WTC11 (cell line): ENCODE measurements around the gene ENO2. TPM values are rescaled to one million over a fixed set of nuclear protein-coding genes. Genes with fewer than 3 reads are reported as not detected.

Experiments
- ATAC-seq: fragments of 200-7000 bp; cut with Tn5 transposase; 2 replicates; pipeline ENCODE4 v1.10.0; 2021; ENCODE audit warnings: mild to moderate bottlenecking, moderate library complexity
- CTCF ChIA-PET: fragments of 300-600 bp; sonication (Branson Sonifier 250); formaldehyde crosslinking; loops from one replicate; lab custom pipeline; 2021; ENCODE audit warnings: antibody characterized with exemption; lab: Charles Lee
- POLR2A ChIA-PET: fragments of 350-600 bp; sonication (Branson Sonifier 250); formaldehyde crosslinking; loops from one replicate; lab custom pipeline; 2021; ENCODE audit warnings: antibody characterized with exemption; lab: Charles Lee
- DNase-seq: peaks from one replicate; pipeline ENCODE4 v3.0.0; 2021; ENCODE audit warnings: low spot score
- H3K27ac Mint-ChIP-seq: 2 replicates; pipeline ENCODE4 v1.8.0; 2021; ENCODE audit warnings: mixed read lengths
- H3K27me3 Mint-ChIP-seq: 2 replicates; pipeline ENCODE4 v1.8.0; 2021; ENCODE audit warnings: low read depth, mild to moderate bottlenecking, moderate library complexity, mixed read lengths
- H3K36me3 Mint-ChIP-seq: 2 replicates; pipeline ENCODE4 v1.8.0; 2021; ENCODE audit warnings: mixed read lengths
- H3K4me1 Mint-ChIP-seq: 2 replicates; pipeline ENCODE4 v1.8.0; 2022; ENCODE audit warnings: mixed read lengths
- H3K4me3 Mint-ChIP-seq: 2 replicates; pipeline ENCODE4 v1.8.0; 2021; ENCODE audit warnings: mild to moderate bottlenecking, moderate library complexity, mixed read lengths
- H3K9me3 Mint-ChIP-seq: 2 replicates; pipeline ENCODE4 v1.8.0; 2021; ENCODE audit warnings: mixed read lengths
- CREB1 ChIP-seq: sonication (generic); formaldehyde crosslinking; IDR thresholded peaks from 2 replicates; pipeline ENCODE4 v1.8.0; 2023; ENCODE audit warnings: mild to moderate bottlenecking, missing genetic modification reagents
- CREM ChIP-seq: sonication (generic); formaldehyde crosslinking; IDR thresholded peaks from 2 replicates; pipeline ENCODE4 v1.8.1; 2022; ENCODE audit warnings: mild to moderate bottlenecking, missing genetic modification reagents, moderate library complexity
- FOXJ3 ChIP-seq: sonication (generic); formaldehyde crosslinking; IDR thresholded peaks from 2 replicates; pipeline ENCODE4 v1.9.0; 2021; ENCODE audit warnings: missing genetic modification reagents, mild to moderate bottlenecking, borderline replicate concordance
- FOXP1 ChIP-seq: sonication (generic); formaldehyde crosslinking; IDR thresholded peaks from 2 replicates; pipeline ENCODE4 v1.8.0; 2022; ENCODE audit warnings: missing genetic modification reagents, mild to moderate bottlenecking, moderate library complexity, borderline replicate concordance
- GABPB1 ChIP-seq: sonication (generic); formaldehyde crosslinking; IDR thresholded peaks from 2 replicates; pipeline ENCODE4 v1.8.1; 2023; ENCODE audit warnings: mild to moderate bottlenecking, missing genetic modification reagents
- GTF2I ChIP-seq: fragments of 250-450 bp; sonication (Bioruptor Pico); conservative IDR thresholded peaks from 2 replicates; pipeline ENCODE4 v1.4.0; 2021; ENCODE audit warnings: mild to moderate bottlenecking
- MXD4 ChIP-seq: fragments of 250-450 bp; sonication (Bioruptor Pico); IDR thresholded peaks from 2 replicates; pipeline ENCODE4 v1.8.0; 2021; ENCODE audit warnings: mild to moderate bottlenecking, moderate library complexity, borderline replicate concordance
- MYBL2 ChIP-seq: sonication (generic); formaldehyde crosslinking; IDR thresholded peaks from 2 replicates; pipeline ENCODE4 v1.8.1; 2023; ENCODE audit warnings: mild to moderate bottlenecking, moderate library complexity, missing genetic modification reagents
- NR2C2 ChIP-seq: sonication (generic); formaldehyde crosslinking; IDR thresholded peaks from 2 replicates; pipeline ENCODE4 v1.8.0; 2022; ENCODE audit warnings: mild to moderate bottlenecking, missing genetic modification reagents
- SP1 ChIP-seq: sonication (generic); formaldehyde crosslinking; conservative IDR thresholded peaks from 2 replicates; pipeline ENCODE4 v1.8.1; 2022; ENCODE audit warnings: missing genetic modification reagents
- TEAD4 ChIP-seq: sonication (generic); formaldehyde crosslinking; IDR thresholded peaks from 2 replicates; pipeline ENCODE4 v1.8.0; 2022; ENCODE audit warnings: mild to moderate bottlenecking, missing genetic modification reagents
- ZNF263 ChIP-seq: sonication (generic); formaldehyde crosslinking; IDR thresholded peaks from 2 replicates; pipeline ENCODE4 v1.8.1; 2022; ENCODE audit warnings: low read depth, mild to moderate bottlenecking, moderate library complexity, missing genetic modification reagents
- ZNF423 ChIP-seq: fragments of 250-450 bp; sonication (Bioruptor Pico); IDR thresholded peaks from 2 replicates; pipeline ENCODE4 v2.1.2; 2022; ENCODE audit warnings: mild to moderate bottlenecking, moderate library complexity
- total RNA-seq: library from RNA; stranded (reverse); gene quantifications from 3 replicates; pipeline ENCODE4 v1.2.3, GENCODE V29; 2021
- TF ChIP-seq, protein P1 (sequence below): sonication (generic); formaldehyde crosslinking; IDR thresholded peaks from 2 replicates; pipeline ENCODE4 v1.8.1; 2022; ENCODE audit warnings: mild to moderate bottlenecking, moderate library complexity, missing genetic modification reagents
- TF ChIP-seq, protein P2 (sequence below): sonication (generic); formaldehyde crosslinking; IDR thresholded peaks from 2 replicates; pipeline ENCODE4 v1.8.0; 2023; ENCODE audit warnings: mild to moderate bottlenecking, missing genetic modification reagents
- TF ChIP-seq, protein P3 (sequence below): sonication (generic); formaldehyde crosslinking; IDR thresholded peaks from 2 replicates; pipeline ENCODE4 v1.8.1; 2023; ENCODE audit warnings: mild to moderate bottlenecking, missing genetic modification reagents, moderate library complexity
- TF ChIP-seq, protein P4 (sequence below): sonication (generic); formaldehyde crosslinking; conservative IDR thresholded peaks from 2 replicates; pipeline ENCODE4 v1.8.1; 2022; ENCODE audit warnings: mild to moderate bottlenecking, missing genetic modification reagents
- TF ChIP-seq, protein P5 (sequence below): sonication (generic); formaldehyde crosslinking; IDR thresholded peaks from 2 replicates; pipeline ENCODE4 v1.8.1; 2023; ENCODE audit warnings: mild to moderate bottlenecking, missing genetic modification reagents
- TF ChIP-seq, protein P6 (sequence below): sonication (generic); formaldehyde crosslinking; IDR thresholded peaks from 2 replicates; pipeline ENCODE4 v1.8.0; 2022; ENCODE audit warnings: mild to moderate bottlenecking, missing genetic modification reagents
- TF ChIP-seq, protein P7 (sequence below): sonication (generic); formaldehyde crosslinking; IDR thresholded peaks from 2 replicates; pipeline ENCODE4 v1.8.0; 2022; ENCODE audit warnings: mild to moderate bottlenecking, missing genetic modification reagents

ENO2 gene
- total RNA-seq, 1 experiment from 2014 or later = 118 TPM

DNA sequence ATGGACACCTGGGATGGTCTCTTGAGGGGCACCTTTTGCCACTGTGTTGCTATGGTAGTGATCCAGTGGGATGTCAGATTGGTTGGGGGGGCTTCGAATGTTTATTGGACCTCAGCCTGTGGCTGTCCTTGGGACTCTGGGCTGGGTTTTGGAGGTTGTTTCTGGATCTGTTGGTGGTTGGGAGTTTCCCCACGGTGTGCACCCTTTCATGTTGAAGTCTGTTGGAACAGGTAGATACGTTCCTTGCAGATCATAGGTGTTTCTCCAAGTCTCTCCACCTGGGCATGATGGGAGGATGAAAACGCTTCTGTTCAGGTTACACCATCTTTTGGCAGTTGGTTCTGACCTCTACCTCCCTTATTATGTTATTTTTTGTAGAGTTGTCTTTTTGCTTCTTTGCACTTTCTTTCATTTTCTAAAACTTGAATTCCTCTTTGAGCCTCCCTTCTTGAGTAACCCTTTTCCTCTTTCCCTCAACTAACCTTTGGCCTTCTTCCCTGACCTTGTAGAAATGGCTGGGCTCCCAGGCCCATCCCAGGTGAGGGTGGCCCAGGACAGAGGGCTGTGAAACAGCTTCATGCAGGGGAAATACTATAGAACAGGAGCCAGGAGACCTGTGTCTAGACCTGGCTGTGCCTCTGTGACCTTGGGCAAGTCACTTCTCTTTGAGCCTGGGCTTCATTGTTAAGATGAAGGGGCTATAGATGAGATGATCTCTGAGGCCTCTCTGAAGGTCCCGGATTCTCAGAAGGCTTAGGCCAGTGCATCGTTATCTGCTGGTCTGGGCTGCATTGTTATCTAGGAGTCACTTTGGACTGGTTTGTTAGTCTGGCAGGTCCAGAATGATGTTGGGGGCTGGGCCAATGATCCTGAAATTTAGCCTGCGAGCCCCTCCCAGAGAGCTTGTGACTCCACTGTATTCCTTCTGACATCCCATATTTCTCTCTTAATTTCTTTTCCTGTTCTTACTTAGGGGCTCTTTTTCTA is 15.4 kb downstream of the ENO2 start:
- peak overlapping the region; percentile 94 for H3K4me3 Mint-ChIP-seq
- H3K4me1 Mint-ChIP-seq = peaks cover 49% of the 10 kb centered on the region
- no peaks in the 10 kb centered on the region for H3K27me3 Mint-ChIP-seq
- ChIA-PET CTCF (interaction anchor here (1.0 to 6.6 kb wide), 8 partner anchors 7 to 89 kb away, joined by 3 to 93 read pairs (median 8); partner anchors contain the start of genes C12orf57, ENO2, LPCAT3 and RNU7-1), POLR2A (interaction anchor here (1.1 to 2.0 kb wide), 3 partner anchors 8 to 61 kb away, joined by 4 to 8 read pairs (median 7); partner anchors contain the start of genes C12orf57 and RNU7-1)
- H3K27ac Mint-ChIP-seq = no peak overlapping the region; the same call in 1 of the 2 replicates
- TF ChIP-seq GABPB1 (CRISPR knock-in tag) = no peak
- no peak for TF ChIP-seq TEAD4 (CRISPR knock-in tag)
- TF ChIP-seq, protein P1, sequence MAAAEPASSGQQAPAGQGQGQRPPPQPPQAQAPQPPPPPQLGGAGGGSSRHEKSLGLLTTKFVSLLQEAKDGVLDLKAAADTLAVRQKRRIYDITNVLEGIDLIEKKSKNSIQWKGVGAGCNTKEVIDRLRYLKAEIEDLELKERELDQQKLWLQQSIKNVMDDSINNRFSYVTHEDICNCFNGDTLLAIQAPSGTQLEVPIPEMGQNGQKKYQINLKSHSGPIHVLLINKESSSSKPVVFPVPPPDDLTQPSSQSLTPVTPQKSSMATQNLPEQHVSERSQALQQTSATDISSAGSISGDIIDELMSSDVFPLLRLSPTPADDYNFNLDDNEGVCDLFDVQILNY (CRISPR knock-in tag) = no peak
- no peak for TF ChIP-seq MXD4 (CRISPR knock-in tag)
- no peak for TF ChIP-seq ZNF423 (CRISPR knock-in tag)
- no peak for TF ChIP-seq NR2C2 (CRISPR knock-in tag)
- no peak for TF ChIP-seq MYBL2
- TF ChIP-seq, protein P2, sequence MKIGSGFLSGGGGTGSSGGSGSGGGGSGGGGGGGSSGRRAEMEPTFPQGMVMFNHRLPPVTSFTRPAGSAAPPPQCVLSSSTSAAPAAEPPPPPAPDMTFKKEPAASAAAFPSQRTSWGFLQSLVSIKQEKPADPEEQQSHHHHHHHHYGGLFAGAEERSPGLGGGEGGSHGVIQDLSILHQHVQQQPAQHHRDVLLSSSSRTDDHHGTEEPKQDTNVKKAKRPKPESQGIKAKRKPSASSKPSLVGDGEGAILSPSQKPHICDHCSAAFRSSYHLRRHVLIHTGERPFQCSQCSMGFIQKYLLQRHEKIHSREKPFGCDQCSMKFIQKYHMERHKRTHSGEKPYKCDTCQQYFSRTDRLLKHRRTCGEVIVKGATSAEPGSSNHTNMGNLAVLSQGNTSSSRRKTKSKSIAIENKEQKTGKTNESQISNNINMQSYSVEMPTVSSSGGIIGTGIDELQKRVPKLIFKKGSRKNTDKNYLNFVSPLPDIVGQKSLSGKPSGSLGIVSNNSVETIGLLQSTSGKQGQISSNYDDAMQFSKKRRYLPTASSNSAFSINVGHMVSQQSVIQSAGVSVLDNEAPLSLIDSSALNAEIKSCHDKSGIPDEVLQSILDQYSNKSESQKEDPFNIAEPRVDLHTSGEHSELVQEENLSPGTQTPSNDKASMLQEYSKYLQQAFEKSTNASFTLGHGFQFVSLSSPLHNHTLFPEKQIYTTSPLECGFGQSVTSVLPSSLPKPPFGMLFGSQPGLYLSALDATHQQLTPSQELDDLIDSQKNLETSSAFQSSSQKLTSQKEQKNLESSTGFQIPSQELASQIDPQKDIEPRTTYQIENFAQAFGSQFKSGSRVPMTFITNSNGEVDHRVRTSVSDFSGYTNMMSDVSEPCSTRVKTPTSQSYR (CRISPR knock-in tag) = no peak
- H3K36me3 Mint-ChIP-seq = peaks cover 22% of the 10 kb centered on the region
- no peak for ATAC-seq
- no peak for DNase-seq
- no peaks in the 10 kb centered on the region for H3K9me3 Mint-ChIP-seq

DNA sequence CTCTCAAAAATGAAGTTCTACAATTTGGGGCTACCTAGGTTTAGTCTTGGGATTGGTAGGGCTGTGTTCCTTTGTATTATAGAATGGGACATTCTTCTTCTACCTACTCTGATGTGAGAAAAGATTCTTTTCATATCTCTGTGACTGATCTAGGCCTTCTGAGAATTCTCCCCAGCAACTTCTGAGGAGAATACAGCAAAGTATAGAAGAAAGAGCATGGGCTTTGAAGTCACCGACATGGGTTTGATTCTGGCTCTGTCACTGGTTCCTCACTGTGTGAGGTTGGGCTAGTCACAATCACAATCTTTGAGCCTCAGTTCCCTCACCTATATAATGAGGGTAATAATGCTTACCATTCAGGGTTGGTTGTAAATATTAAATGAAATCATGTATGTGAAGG is 18.4 kb downstream of the ENO2 start:
- no peak for DNase-seq
- ChIA-PET CTCF (no interaction called here), POLR2A (interaction anchor here (0.7 kb wide), 1 partner anchor 543 kb away, joined by 4 read pairs; no protein-coding TSS in a partner anchor)
- peaks cover 30% of the 10 kb centered on the region for H3K4me1 Mint-ChIP-seq
- H3K27ac Mint-ChIP-seq = no peak overlapping the region
- H3K36me3 Mint-ChIP-seq = peaks cover 31% of the 10 kb centered on the region
- no peak for ATAC-seq
- TF ChIP-seq SP1 (CRISPR knock-in tag) (no peak), ZNF263 (CRISPR knock-in tag) (no peak), TEAD4 (CRISPR knock-in tag) (no peak), ZNF423 (CRISPR knock-in tag) (no peak), CREB1 (CRISPR knock-in tag) (no peak), CREM (CRISPR knock-in tag) (no peak), FOXJ3 (CRISPR knock-in tag) (no peak), NR2C2 (CRISPR knock-in tag) (no peak), GTF2I (no peak), FOXP1 (CRISPR knock-in tag) (no peak)
- TF ChIP-seq, protein P3, sequence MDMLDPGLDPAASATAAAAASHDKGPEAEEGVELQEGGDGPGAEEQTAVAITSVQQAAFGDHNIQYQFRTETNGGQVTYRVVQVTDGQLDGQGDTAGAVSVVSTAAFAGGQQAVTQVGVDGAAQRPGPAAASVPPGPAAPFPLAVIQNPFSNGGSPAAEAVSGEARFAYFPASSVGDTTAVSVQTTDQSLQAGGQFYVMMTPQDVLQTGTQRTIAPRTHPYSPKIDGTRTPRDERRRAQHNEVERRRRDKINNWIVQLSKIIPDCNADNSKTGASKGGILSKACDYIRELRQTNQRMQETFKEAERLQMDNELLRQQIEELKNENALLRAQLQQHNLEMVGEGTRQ = no peak
- TF ChIP-seq, protein P4, sequence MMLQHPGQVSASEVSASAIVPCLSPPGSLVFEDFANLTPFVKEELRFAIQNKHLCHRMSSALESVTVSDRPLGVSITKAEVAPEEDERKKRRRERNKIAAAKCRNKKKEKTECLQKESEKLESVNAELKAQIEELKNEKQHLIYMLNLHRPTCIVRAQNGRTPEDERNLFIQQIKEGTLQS (CRISPR knock-in tag) = no peak
- TF ChIP-seq, protein P5, sequence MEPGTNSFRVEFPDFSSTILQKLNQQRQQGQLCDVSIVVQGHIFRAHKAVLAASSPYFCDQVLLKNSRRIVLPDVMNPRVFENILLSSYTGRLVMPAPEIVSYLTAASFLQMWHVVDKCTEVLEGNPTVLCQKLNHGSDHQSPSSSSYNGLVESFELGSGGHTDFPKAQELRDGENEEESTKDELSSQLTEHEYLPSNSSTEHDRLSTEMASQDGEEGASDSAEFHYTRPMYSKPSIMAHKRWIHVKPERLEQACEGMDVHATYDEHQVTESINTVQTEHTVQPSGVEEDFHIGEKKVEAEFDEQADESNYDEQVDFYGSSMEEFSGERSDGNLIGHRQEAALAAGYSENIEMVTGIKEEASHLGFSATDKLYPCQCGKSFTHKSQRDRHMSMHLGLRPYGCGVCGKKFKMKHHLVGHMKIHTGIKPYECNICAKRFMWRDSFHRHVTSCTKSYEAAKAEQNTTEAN (CRISPR knock-in tag) = no peak
- TF ChIP-seq, protein P6, sequence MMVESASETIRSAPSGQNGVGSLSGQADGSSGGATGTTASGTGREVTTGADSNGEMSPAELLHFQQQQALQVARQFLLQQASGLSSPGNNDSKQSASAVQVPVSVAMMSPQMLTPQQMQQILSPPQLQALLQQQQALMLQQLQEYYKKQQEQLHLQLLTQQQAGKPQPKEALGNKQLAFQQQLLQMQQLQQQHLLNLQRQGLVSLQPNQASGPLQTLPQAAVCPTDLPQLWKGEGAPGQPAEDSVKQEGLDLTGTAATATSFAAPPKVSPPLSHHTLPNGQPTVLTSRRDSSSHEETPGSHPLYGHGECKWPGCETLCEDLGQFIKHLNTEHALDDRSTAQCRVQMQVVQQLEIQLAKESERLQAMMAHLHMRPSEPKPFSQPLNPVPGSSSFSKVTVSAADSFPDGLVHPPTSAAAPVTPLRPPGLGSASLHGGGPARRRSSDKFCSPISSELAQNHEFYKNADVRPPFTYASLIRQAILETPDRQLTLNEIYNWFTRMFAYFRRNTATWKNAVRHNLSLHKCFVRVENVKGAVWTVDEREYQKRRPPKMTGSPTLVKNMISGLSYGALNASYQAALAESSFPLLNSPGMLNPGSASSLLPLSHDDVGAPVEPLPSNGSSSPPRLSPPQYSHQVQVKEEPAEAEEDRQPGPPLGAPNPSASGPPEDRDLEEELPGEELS (CRISPR knock-in tag) = no peak
- TF ChIP-seq, protein P7, sequence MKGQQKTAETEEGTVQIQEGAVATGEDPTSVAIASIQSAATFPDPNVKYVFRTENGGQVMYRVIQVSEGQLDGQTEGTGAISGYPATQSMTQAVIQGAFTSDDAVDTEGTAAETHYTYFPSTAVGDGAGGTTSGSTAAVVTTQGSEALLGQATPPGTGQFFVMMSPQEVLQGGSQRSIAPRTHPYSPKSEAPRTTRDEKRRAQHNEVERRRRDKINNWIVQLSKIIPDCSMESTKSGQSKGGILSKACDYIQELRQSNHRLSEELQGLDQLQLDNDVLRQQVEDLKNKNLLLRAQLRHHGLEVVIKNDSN = no peak
- TF ChIP-seq, protein P1 (CRISPR knock-in tag) = no peak
- H3K4me3 Mint-ChIP-seq = no peak overlapping the region
- H3K27me3 Mint-ChIP-seq = no peaks in the 10 kb centered on the region
- H3K9me3 Mint-ChIP-seq = no peaks in the 10 kb centered on the region
